ENCODE measurements around the gene TMEM121B.
A peak's percentile ranks its signal among the peaks of the same experiment; 100 is the strongest.

The TMEM121B gene

GRCh38 chr22:17095538-17095937 is 25.6 kb downstream of the TMEM121B start:
- Histone ChIP-seq H3K27ac (ENCODE audit: low read length) (no peak overlapping the region), H3K9me3 (ENCODE audit: control insufficient read depth, insufficient read depth, low read length) (no peaks in the 10 kb centered on the region), H3K4me1 (ENCODE audit: control insufficient read depth, insufficient read depth, low read length) (no peaks in the 10 kb centered on the region), H3K4me3 (ENCODE audit: low read length) (no peak overlapping the region), H3K27me3 (ENCODE audit: control insufficient read depth, insufficient read depth, low read length) (no peaks in the 10 kb centered on the region), H3K36me3 (ENCODE audit: control insufficient read depth, insufficient read depth, low read length) (no peaks in the 10 kb centered on the region)
- no CpG with 5 or more reads among the region's 6 CpGs for WGBS (ENCODE audit: insufficient coverage, insufficient read length)
- no peak for DNase-seq (ENCODE audit: low read depth, low spot score)

- WGBS (ENCODE audit: insufficient coverage, insufficient read length): no CpG with 5 or more reads among the region's 3 CpGs
- no peak for DNase-seq (ENCODE audit: low read depth, low spot score)
- no peaks in the 10 kb centered on the region for H3K4me1 ChIP-seq (ENCODE audit: control insufficient read depth, insufficient read depth, low read length)
These were observed 28.1 kb downstream of the TMEM121B start for GRCh38 chr22:17093081-17093480.

GRCh38 chr22:17091851-17092250 is 29.3 kb downstream of the TMEM121B start:
- no peaks in the 10 kb centered on the region for H3K4me1 ChIP-seq (ENCODE audit: control insufficient read depth, insufficient read depth, low read length)
- H3K4me3 ChIP-seq (ENCODE audit: low read length): no peak overlapping the region
- WGBS (ENCODE audit: insufficient coverage, insufficient read length): no CpG with 5 or more reads among the region's 4 CpGs

More at GRCh38 chr22:17093081-17093480, 28.1 kb downstream of the TMEM121B start:
- no peaks in the 10 kb centered on the region for H3K27me3 ChIP-seq (ENCODE audit: control insufficient read depth, insufficient read depth, low read length)
- H3K4me3 ChIP-seq (ENCODE audit: low read length): no peak overlapping the region
- no peak overlapping the region for H3K27ac ChIP-seq (ENCODE audit: low read length)
- H3K36me3 ChIP-seq (ENCODE audit: control insufficient read depth, insufficient read depth, low read length): no peaks in the 10 kb centered on the region
- no peaks in the 10 kb centered on the region for H3K9me3 ChIP-seq (ENCODE audit: control insufficient read depth, insufficient read depth, low read length)

DNA sequence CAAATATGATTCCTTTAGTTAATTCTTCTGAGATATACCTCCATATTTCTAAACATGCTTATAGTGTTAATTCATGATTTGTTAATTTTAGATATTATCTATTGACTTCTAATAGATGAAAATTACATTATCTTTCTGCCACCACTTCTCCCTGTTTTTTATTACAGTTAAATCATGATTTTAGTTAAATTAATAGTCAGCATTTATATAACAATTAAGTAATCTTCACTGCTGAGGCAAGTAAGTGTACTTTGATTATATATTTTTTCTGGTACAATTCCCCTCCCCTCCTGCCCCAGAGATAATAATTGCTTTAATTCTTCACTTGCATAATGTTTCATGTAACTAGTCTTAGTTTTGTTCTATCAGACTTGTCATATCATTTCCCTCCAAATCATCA is 30.6 kb downstream of the TMEM121B start:
- no peaks in the 10 kb centered on the region for H3K9me3 ChIP-seq (ENCODE audit: control insufficient read depth, insufficient read depth, low read length)
- no peaks in the 10 kb centered on the region for H3K4me1 ChIP-seq (ENCODE audit: control insufficient read depth, insufficient read depth, low read length)
- no peak for DNase-seq (ENCODE audit: low read depth, low spot score)
- no peaks in the 10 kb centered on the region for H3K36me3 ChIP-seq (ENCODE audit: control insufficient read depth, insufficient read depth, low read length)
- H3K27me3 ChIP-seq (ENCODE audit: control insufficient read depth, insufficient read depth, low read length): peaks cover 2% of the 10 kb centered on the region; the same call in 1 of the 2 replicates
- no peak overlapping the region for H3K27ac ChIP-seq (ENCODE audit: low read length)
- H3K4me3 ChIP-seq (ENCODE audit: low read length): no peak overlapping the region

More at GRCh38 chr22:17091851-17092250, 29.3 kb downstream of the TMEM121B start:
- H3K27ac ChIP-seq (ENCODE audit: low read length): no peak overlapping the region
- no peaks in the 10 kb centered on the region for H3K9me3 ChIP-seq (ENCODE audit: control insufficient read depth, insufficient read depth, low read length)
- DNase-seq (ENCODE audit: low read depth, low spot score): no peak
- no peaks in the 10 kb centered on the region; the same call in 1 of the 2 replicates for H3K27me3 ChIP-seq (ENCODE audit: control insufficient read depth, insufficient read depth, low read length)
- H3K36me3 ChIP-seq (ENCODE audit: control insufficient read depth, insufficient read depth, low read length): no peaks in the 10 kb centered on the region

DNA sequence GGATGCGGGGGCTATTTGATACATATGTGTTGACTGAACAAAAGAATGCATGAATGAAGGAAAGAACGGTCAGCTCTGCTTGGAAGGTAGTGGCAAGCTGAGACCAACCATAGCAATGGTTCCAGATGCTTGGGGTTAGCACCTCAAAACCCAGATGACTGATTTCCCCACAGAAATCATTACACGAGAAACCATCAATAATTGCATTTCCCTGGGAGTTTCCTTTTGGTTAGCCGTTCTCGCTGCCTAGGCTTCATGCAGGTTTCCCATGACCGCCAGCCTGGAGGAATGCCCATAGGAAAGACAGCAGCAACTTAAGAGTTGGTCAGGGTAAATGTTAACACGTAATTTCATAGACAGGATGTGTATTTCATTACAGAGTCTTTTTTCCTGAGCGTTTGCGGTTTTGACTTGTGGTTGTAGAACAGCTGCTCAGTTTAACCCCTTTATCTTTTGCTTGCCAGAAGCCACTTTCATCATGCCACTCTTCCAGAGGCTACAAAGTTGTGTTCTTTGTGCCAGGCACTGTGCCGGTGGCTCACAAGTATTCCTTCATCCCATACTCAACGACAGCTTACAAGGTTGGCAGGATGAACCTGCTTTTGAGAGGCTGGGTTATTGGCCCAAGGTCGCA is 33.5 kb downstream of the TMEM121B start:
- Histone ChIP-seq H3K4me1 (ENCODE audit: control insufficient read depth, insufficient read depth, low read length) (no peaks in the 10 kb centered on the region), H3K36me3 (ENCODE audit: control insufficient read depth, insufficient read depth, low read length) (no peaks in the 10 kb centered on the region), H3K27ac (ENCODE audit: low read length) (no peak overlapping the region), H3K4me3 (ENCODE audit: low read length) (no peak overlapping the region), H3K27me3 (ENCODE audit: control insufficient read depth, insufficient read depth, low read length) (peaks cover 2% of the 10 kb centered on the region; the same call in 1 of the 2 replicates), H3K9me3 (ENCODE audit: control insufficient read depth, insufficient read depth, low read length) (no peaks in the 10 kb centered on the region)
- no CpG with 5 or more reads among the region's 12 CpGs for WGBS (ENCODE audit: insufficient coverage, insufficient read length)
- no peak for DNase-seq (ENCODE audit: low read depth, low spot score)

DNA sequence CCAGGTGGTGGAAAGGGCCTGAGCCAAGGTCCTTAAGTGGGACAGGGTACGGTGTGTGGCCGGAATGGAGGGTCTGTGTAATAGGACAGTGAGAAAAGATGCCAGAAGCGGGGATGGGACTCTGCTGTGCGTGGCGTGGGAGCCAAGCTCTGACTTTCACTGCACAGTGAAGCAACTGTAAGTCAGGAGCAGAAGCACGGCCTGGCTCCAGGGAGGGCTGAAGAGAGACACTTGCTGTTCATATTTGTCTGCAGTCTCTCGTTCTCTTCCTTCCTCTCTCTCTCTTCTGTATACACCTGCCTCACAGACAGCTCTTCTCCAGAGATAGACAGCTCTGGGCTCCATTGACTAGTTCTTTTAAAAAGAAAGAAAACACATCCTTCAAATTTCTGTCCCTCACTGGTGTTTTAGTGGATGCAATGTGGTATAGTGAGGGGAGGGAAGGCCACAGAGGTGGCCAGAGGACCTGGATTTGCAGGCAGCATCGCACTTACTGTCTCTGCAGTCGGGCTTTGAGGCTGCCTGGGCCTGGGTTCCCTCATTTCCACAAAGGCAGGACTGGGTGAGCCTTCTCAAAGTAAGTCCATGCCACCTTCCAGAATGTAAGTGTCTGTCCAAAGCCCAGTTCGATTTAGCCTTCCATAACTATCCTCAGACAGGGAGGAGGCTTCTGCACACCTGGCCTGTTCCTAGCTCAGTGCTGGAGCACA is 34.2 kb downstream of the TMEM121B start:
- Histone ChIP-seq H3K4me3 (ENCODE audit: low read length) (no peak overlapping the region), H3K27ac (ENCODE audit: low read length) (no peak overlapping the region)

GRCh38 chr22:17086296-17086695 is 34.9 kb downstream of the TMEM121B start:
- Histone ChIP-seq H3K36me3 (ENCODE audit: control insufficient read depth, insufficient read depth, low read length) (no peaks in the 10 kb centered on the region), H3K4me3 (ENCODE audit: low read length) (no peak overlapping the region), H3K4me1 (ENCODE audit: control insufficient read depth, insufficient read depth, low read length) (no peaks in the 10 kb centered on the region), H3K9me3 (ENCODE audit: control insufficient read depth, insufficient read depth, low read length) (no peaks in the 10 kb centered on the region), H3K27me3 (ENCODE audit: control insufficient read depth, insufficient read depth, low read length) (peaks cover 2% of the 10 kb centered on the region; the same call in 1 of the 2 replicates), H3K27ac (ENCODE audit: low read length) (no peak overlapping the region)
- DNase-seq (ENCODE audit: low read depth, low spot score): no peak
- 100% methylated on average over 2 of the region's 7 CpGs for WGBS (ENCODE audit: insufficient coverage, insufficient read length)

More for the DNA sequence above, 34.2 kb downstream of the TMEM121B start:
- no peak for DNase-seq (ENCODE audit: low read depth, low spot score)
- peaks cover 2% of the 10 kb centered on the region; the same call in 1 of the 2 replicates for H3K27me3 ChIP-seq (ENCODE audit: control insufficient read depth, insufficient read depth, low read length)
- H3K9me3 ChIP-seq (ENCODE audit: control insufficient read depth, insufficient read depth, low read length): no peaks in the 10 kb centered on the region
- H3K4me1 ChIP-seq (ENCODE audit: control insufficient read depth, insufficient read depth, low read length): no peaks in the 10 kb centered on the region
- no CpG with 5 or more reads among the region's 10 CpGs for WGBS (ENCODE audit: insufficient coverage, insufficient read length)
- no peaks in the 10 kb centered on the region for H3K36me3 ChIP-seq (ENCODE audit: control insufficient read depth, insufficient read depth, low read length)

- WGBS (ENCODE audit: insufficient coverage, insufficient read length): no CpG with 5 or more reads among the region's 92 CpGs
- no peak for DNase-seq (ENCODE audit: low read depth, low spot score)
- peak overlapping the region; percentile 70 for H3K4me3 ChIP-seq (ENCODE audit: low read length)
These were observed 35.6 kb downstream of the TMEM121B start for GRCh38 chr22:17085277-17086181.

GRCh38 chr22:17084554-17085276 is 36.4 kb downstream of the TMEM121B start, which contains the start of gene IL17RA:
Gene IL17RA, plus strand, starts transcription at chr22:17085000. Its CDS starts 92 bp downstream, at chr22:17085092.
- no peaks in the 10 kb centered on the region for H3K9me3 ChIP-seq (ENCODE audit: control insufficient read depth, insufficient read depth, low read length)
- H3K4me1 ChIP-seq (ENCODE audit: control insufficient read depth, insufficient read depth, low read length): no peaks in the 10 kb centered on the region
- H3K36me3 ChIP-seq (ENCODE audit: control insufficient read depth, insufficient read depth, low read length): no peaks in the 10 kb centered on the region
- H3K4me3 ChIP-seq (ENCODE audit: low read length): peak within 1 kb of the TSS; percentile 70
- no CpG with 5 or more reads among the region's 68 CpGs for WGBS (ENCODE audit: insufficient coverage, insufficient read length)
- DNase-seq (ENCODE audit: low read depth, low spot score): peak; percentile 55
- H3K27ac ChIP-seq (ENCODE audit: low read length): no peak within 1 kb of the TSS
- H3K27me3 ChIP-seq (ENCODE audit: control insufficient read depth, insufficient read depth, low read length): peaks cover 2% of the 10 kb centered on the region; the same call in 1 of the 2 replicates

More at GRCh38 chr22:17085277-17086181, 35.6 kb downstream of the TMEM121B start:
- Histone ChIP-seq H3K27ac (ENCODE audit: low read length) (no peak overlapping the region), H3K9me3 (ENCODE audit: control insufficient read depth, insufficient read depth, low read length) (no peaks in the 10 kb centered on the region), H3K27me3 (ENCODE audit: control insufficient read depth, insufficient read depth, low read length) (peaks cover 2% of the 10 kb centered on the region; the same call in 1 of the 2 replicates), H3K36me3 (ENCODE audit: control insufficient read depth, insufficient read depth, low read length) (no peaks in the 10 kb centered on the region), H3K4me1 (ENCODE audit: control insufficient read depth, insufficient read depth, low read length) (no peaks in the 10 kb centered on the region)
